Activated CD4-positive, alpha-beta T cell treated with anti-CD3 and anti-CD28 coated beads for 24 hours (primary cell): Measurements from ENCODE around the gene ESPN.
A peak's percentile ranks its signal among the peaks of the same experiment; 100 is the strongest.
"Not testable (repeated sequence)": the region's sequence is repeated elsewhere in the genome, so short reads cannot be mapped to it uniquely, and the experiment has no call there.

Experiments used
- DNase-seq, 2 donors: peaks; one replicate each; pipeline ENCODE4 v3.0.0-alpha.2; 2020; ENCODE audit warnings: low read depth in 2 of 2

ESPN gene

GRCh38 chr1:6483017-6483760, 58.6 kb downstream of the ESPN start:
- DNase-seq: no peak

- DNase-seq: no peak
Measured at GRCh38 chr1:6483761-6484117, 59.2 kb downstream of the ESPN start.

- no peak for DNase-seq
Measured at GRCh38 chr1:6484826-6485167, 60.2 kb downstream of the ESPN start.

GRCh38 chr1:6485168-6486101, 60.9 kb downstream of the ESPN start:
- DNase-seq: no peak

GRCh38 chr1:6486433-6487011, 61.9 kb downstream of the ESPN start:
- DNase-seq: peak; percentile 80 to 86

GRCh38 chr1:6487804-6488484, 63.4 kb downstream of the ESPN start:
- no peak for DNase-seq

- no peak for DNase-seq
Measured at GRCh38 chr1:6488602-6489382, 64.2 kb downstream of the ESPN start.

- no peak for DNase-seq
Measured at GRCh38 chr1:6489383-6489765, 64.8 kb downstream of the ESPN start.

GRCh38 chr1:6489799-6490180, 65.2 kb downstream of the ESPN start:
- DNase-seq: peak; percentile 61 to 73

- peak; percentile 38 to 56 for DNase-seq
Measured at GRCh38 chr1:6490181-6491080, 65.9 kb downstream of the ESPN start.

GRCh38 chr1:6491081-6491449, 66.5 kb downstream of the ESPN start:
- no peak for DNase-seq

GRCh38 chr1:6491480-6491962, 66.9 kb downstream of the ESPN start, which contains the start of gene PLEKHG5:
Gene PLEKHG5 (minus strand): TSS chr1:6491667. CDS start chr1:6477571, 14,096 bp downstream.
- no peak for DNase-seq

GRCh38 chr1:6491966-6492365, 67.4 kb downstream of the ESPN start:
- no peak for DNase-seq

- DNase-seq: not testable (repeated sequence)
Measured at GRCh38 chr1:6493834-6494223, 69.3 kb downstream of the ESPN start.

GRCh38 chr1:6494627-6495026, 70.1 kb downstream of the ESPN start:
- no peak for DNase-seq

GRCh38 chr1:6495041-6495441, 70.5 kb downstream of the ESPN start:
- no peak for DNase-seq

- DNase-seq: no peak
Measured at GRCh38 chr1:6495540-6496364, 71.2 kb downstream of the ESPN start.

- no peak for DNase-seq
Measured at GRCh38 chr1:6496365-6496721, 71.8 kb downstream of the ESPN start.

- DNase-seq: no peak
Measured at GRCh38 chr1:6496890-6497214, 72.3 kb downstream of the ESPN start.
